Nephron (organoid): Measurements from ENCODE around the gene CEBPE.

ENCODE experiments used
- H3K27ac Mint-ChIP-seq, 3 experiments: 2 replicates each; pipeline ENCODE4 v1.8.0; 2020; ENCODE audit warnings: mixed read lengths in 3 of 3, mild to moderate bottlenecking in 2 of 3, moderate library complexity in 1 of 3
- H3K27me3 Mint-ChIP-seq: 2 replicates; pipeline ENCODE4 v1.8.0; 2021; ENCODE audit warnings: low read depth, mild to moderate bottlenecking, moderate library complexity, mixed read lengths
- H3K36me3 Mint-ChIP-seq: 2 replicates; pipeline ENCODE4 v1.8.0; 2020; ENCODE audit warnings: low read depth, mixed read lengths
- H3K4me1 Mint-ChIP-seq: 2 replicates; pipeline ENCODE4 v1.8.0; 2020; ENCODE audit warnings: mixed read lengths
- H3K4me3 Mint-ChIP-seq, 3 experiments: 2 replicates each; pipeline ENCODE4 v1.8.0; 2020; ENCODE audit warnings: mild to moderate bottlenecking in 3 of 3, mixed read lengths in 3 of 3, moderate library complexity in 2 of 3
- H3K9me3 Mint-ChIP-seq: 2 replicates; pipeline ENCODE4 v1.8.0; 2020; ENCODE audit warnings: mixed read lengths
- CTCF ChIP-seq, 3 experiments: fragments of 200-600 bp; sonication (generic); IDR thresholded peaks; one replicate each; pipeline ENCODE4 v1.5.0; 2021; ENCODE audit warnings: antibody characterized with exemption in 3 of 3; ENCODE audit not compliant: unreplicated experiment in 3 of 3

Gene CEBPE

GRCh38 chr14:23076785-23077408 lies 42.2 kb downstream of the CEBPE start:
- no peaks in the 10 kb centered on the region for H3K27me3 Mint-ChIP-seq
- H3K4me3 Mint-ChIP-seq: no peak overlapping the region
- H3K9me3 Mint-ChIP-seq: no peaks in the 10 kb centered on the region
- H3K27ac Mint-ChIP-seq: no peak overlapping the region
- peaks cover 75% of the 10 kb centered on the region for H3K36me3 Mint-ChIP-seq
- peaks cover 13% of the 10 kb centered on the region for H3K4me1 Mint-ChIP-seq
- peak; percentile 57 to 65 (median 63) for TF ChIP-seq CTCF (IDR thresholded peaks at IDR 0.05; ENCODE audit: unreplicated experiment in 3 of 3)

GRCh38 chr14:23074906-23075305 lies 44.1 kb downstream of the CEBPE start:
- Mint-ChIP-seq H3K9me3 (no peaks in the 10 kb centered on the region), H3K27ac (no peak overlapping the region), H3K27me3 (no peaks in the 10 kb centered on the region), H3K4me1 (peaks cover 28% of the 10 kb centered on the region), H3K4me3 (no peak overlapping the region), H3K36me3 (peaks cover 66% of the 10 kb centered on the region)
- no peak for TF ChIP-seq CTCF (IDR thresholded peaks at IDR 0.05; ENCODE audit: unreplicated experiment in 3 of 3)

- TF ChIP-seq CTCF (IDR thresholded peaks at IDR 0.05; ENCODE audit: unreplicated experiment in 3 of 3): no peak
- Mint-ChIP-seq H3K4me3 (peak overlapping the region; percentile 91 to 94 (median 94)), H3K27ac (peak overlapping the region; percentile 95 to 98 (median 96)), H3K27me3 (no peaks in the 10 kb centered on the region), H3K9me3 (no peaks in the 10 kb centered on the region), H3K36me3 (peaks cover 55% of the 10 kb centered on the region), H3K4me1 (peaks cover 41% of the 10 kb centered on the region)
Observed at GRCh38 chr14:23071921-23072539, 47.0 kb downstream of the CEBPE start.

GRCh38 chr14:23071244-23071920 lies 47.7 kb downstream of the CEBPE start:
- H3K27ac Mint-ChIP-seq: peak overlapping the region; percentile 95 to 98 (median 96)
- no peaks in the 10 kb centered on the region for H3K9me3 Mint-ChIP-seq
- H3K4me1 Mint-ChIP-seq: peaks cover 41% of the 10 kb centered on the region
- H3K4me3 Mint-ChIP-seq: peak overlapping the region; percentile 91 to 94 (median 94)
- H3K36me3 Mint-ChIP-seq: peaks cover 56% of the 10 kb centered on the region
- no peaks in the 10 kb centered on the region for H3K27me3 Mint-ChIP-seq
- TF ChIP-seq CTCF (IDR thresholded peaks at IDR 0.05; ENCODE audit: unreplicated experiment in 3 of 3): no peak

GRCh38 chr14:23070262-23071129 lies 48.6 kb downstream of the CEBPE start:
- Mint-ChIP-seq H3K4me3 (peak overlapping the region; percentile 91 to 94 (median 94)), H3K27me3 (no peaks in the 10 kb centered on the region), H3K36me3 (peaks cover 57% of the 10 kb centered on the region), H3K4me1 (peaks cover 47% of the 10 kb centered on the region), H3K9me3 (no peaks in the 10 kb centered on the region), H3K27ac (peak overlapping the region; percentile 95 to 98 (median 96))
- TF ChIP-seq CTCF (IDR thresholded peaks at IDR 0.05; ENCODE audit: unreplicated experiment in 3 of 3): no peak
